HG02970 (cell line): Measurements from ENCODE around the gene EXOC3L2.
"Not testable (repeated sequence)": the region's sequence is repeated elsewhere in the genome, so short reads cannot be mapped to it uniquely, and the experiment has no call there.

Experiments
- ATAC-seq: cut with Tn5 transposase; IDR thresholded peaks from one replicate; pipeline ENCODE4 v1.9.1; 2021; ENCODE audit warnings: mild to moderate bottlenecking, moderate library complexity, moderate number of reproducible peaks; ENCODE audit not compliant: unreplicated experiment, low FRiP score

The EXOC3L2 gene

DNA sequence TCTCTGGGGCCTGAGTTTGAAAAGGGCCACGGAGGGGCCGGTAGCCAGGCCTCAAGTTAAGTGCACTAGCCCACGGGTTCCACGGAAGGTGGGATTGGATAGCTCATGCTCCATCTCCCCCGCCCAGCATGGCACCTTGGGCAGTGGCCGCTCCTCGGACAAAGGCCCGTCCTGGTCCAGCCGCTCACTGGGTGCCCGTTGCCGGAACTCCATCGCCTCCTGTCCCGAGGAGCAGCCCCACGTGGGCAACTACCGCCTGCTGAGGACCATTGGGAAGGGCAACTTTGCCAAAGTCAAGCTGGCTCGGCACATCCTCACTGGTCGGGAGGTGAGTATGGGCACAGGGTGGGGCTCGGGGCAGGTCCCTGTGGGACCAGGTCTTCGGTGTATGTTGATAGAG, 13.7 kb upstream of the EXOC3L2 start:
- no peak for ATAC-seq

DNA sequence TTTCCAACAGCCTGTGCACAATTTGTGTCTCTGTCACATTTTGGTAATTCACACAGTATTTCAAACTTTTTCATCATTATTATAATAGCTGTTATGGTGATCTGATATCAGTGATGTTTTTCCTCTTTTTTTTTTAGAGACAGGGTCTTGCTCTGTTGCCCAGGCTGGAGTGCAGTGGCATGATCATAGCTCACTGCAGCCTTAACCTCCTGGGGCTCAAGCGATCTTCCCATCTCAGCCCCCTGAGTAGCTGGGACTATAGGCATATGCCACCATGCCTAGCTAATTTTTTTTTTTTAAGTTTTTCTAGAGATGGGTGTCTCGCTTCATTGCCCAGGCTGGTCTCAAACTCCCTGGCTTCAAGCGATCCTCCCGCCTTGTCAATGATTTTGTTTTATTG, 11.6 kb upstream of the EXOC3L2 start:
- ATAC-seq, result no peak

DNA sequence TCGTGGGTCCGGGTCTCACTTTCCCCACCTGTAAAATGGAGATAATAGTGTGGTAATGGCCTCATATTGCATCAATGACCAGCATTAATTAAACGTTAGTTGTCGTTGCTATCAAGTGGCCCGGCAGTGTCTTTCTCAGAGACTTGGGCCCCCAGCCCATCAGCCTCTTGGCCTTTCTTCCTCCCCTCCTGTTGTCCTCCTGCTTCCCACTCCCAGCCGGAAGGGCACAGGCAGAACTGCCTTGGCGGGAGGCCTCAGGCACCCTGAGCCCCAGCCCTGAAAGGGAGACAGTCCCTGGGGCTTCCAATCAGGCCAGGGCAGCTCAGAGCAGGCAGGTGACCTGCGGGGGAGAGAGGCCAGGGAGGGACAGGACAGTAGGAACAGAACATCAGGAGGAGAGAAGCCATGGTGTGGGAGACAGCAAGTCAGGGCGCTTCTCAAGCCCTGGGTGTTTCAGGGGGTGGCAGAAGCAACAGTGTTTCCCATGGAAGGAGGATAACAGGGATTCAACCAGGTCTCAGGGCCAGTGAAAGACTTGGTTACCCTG, 10.5 kb upstream of the EXOC3L2 start:
- ATAC-seq, result no peak

DNA sequence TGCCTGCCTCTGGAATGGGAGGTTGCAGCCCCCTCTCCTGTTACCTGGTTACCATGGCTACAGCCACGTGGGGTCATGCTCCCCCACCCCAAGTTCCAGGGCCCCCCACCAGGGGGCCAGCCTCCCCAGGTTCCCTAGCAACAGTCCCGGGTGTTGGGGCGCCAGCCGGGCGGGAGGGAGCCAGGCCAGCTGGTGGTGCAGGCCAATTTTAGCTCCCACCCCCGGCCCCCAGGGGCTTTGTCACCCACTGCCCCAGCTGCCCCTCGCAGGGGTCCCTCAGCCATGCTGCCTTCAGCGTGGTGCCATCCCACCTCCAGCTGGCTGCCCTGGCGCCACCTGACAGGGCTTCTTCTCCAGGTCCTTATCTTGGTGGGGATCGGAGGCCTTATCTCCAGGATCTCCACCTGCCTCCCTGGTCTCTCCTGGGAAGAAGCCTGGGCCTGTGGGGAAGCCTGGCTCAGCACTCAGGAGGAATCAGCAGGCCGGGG, 8.9 kb upstream of the EXOC3L2 start:
- no peak for ATAC-seq

DNA sequence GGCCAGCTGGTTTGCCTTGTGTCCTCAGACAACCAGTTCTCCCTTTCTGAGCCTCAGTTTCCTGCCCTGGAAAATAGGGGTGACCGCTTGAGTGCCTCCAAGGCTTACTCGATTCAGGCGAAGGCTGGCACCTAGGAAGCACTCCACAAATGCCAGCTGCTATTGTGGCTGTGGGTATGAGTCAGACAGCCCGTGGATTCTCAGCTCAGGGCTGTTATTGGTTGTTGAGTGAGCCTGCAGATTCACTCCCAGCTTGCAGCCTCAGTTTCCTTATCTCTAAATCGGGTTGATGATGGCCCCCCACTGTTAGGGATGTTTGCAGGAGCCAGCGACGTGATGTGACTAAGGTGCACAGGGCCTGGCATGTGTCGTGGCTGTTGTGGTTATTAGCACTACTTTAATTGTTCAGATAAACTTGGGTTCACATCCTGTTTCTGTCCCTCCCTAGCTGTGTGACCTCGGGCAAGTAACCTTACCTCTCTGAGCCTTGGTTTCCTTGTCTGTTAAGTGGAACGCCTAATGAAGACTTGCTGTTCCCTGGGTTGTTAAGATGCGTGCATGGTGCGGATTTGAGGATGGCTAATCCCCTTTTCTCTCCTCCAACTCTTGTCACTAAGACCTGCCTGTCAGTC, 8.3 kb upstream of the EXOC3L2 start:
- ATAC-seq, result no peak

DNA sequence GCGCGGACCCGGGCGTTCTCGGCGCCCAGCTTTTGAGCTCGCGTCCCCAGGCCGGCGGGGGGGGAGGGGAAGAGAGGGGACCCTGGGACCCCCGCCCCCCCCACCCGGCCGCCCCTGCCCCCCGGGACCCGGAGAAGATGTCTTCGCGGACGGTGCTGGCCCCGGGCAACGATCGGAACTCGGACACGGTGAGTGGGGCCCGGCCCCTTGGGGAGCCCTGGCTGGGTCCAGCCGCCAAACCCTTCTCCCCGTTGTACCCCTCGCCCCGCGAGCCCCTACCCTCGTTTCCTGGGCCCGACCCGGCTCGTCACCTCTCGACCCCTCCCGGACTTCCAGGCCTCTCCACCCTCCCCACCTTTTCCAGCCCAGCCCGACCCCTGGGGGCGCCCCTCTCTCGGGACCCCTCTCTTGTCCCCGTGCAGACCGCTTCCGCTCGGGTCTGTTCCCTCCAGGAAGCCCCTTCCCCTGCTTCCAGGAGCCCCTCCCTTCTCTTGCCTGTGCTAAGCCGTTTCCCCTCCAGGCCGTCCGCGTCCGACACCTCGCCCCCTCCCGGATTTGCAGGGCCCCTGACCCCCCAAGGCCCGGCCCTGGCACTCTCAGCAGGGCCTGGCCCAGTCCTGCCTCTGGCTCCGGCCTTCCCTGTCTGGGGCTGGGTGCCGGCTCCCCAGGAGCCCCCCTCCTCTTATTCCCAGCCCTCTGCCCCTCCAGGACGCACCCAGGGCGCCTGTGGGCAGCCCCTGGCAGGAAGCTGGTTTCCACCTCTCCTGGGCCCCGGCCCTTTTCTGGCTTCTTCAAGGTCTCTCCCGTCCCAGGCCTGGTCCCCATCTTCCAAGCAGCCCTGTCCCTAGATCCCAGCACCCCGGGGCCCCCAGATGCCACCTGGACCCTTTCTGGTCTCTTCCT, 6.5 kb upstream of the EXOC3L2 start:
- ATAC-seq, result no peak

DNA sequence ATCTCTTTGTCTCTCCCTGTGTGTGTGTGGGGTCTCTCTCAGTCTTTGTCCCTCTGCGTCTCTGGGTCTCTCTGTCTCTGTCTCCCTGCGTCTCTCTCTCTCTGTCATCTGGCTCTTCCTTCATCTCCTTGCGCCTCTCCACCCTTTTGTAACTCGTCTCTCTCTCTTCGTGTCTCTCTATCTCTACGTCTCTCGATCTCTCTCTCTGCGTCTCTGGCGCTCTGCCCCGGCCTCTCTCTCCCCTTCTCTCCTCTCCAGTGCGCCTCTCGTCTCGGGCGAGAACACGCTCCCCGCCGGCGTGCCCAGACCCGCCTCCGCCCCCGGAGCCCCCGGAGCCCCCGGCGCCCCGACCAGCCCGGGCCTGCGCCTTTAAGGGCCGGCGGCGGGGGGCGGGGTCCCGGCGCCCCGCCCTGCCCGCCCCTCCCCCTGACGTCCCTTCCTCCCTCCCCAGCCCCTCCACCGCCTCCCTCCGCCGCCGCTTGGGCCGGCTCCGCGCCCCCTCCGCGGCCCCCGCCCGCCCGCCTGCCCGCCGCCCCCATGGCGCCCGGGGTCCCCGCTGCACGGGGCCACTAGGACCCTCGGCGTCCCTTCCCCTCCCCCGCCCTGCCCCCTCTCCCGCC, 5.7 kb upstream of the EXOC3L2 start, which contains the start of gene MARK4:
Gene MARK4 (plus strand): TSS at position 440 of the 620 bp plus-strand sequence. CDS start 318 bp downstream, outside the sequence.
- ATAC-seq, result no peak

DNA sequence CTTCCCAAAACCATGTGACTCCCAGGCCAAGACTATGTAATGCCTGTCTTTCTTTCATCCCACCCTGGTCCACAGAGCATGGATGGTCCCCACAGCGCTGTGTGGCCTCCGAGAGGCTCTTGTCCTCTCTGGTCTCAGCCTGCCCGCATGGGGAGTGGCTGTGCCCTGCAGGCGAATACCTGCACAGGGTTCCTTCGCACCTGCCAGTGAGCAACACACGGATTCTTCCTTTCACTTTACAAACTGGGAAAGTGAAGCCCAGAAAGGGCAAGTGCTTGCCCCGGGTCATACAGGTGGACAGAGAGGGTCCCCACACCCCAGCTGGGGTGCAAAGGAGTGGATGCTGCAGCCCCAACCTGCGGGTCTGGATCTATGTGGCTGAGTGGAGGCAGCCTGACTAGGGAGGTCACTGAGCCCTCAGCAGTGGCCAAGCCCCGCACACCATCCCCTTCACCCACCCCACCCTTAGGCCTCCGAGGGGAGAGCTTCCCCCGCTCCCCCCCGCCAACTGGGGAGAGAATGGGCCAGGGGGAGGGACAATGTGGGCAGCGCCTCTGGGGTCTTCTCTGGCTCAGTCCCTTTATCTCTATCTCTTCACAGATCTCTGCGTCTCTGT, 5.1 kb upstream of the EXOC3L2 start:
- no peak for ATAC-seq

DNA sequence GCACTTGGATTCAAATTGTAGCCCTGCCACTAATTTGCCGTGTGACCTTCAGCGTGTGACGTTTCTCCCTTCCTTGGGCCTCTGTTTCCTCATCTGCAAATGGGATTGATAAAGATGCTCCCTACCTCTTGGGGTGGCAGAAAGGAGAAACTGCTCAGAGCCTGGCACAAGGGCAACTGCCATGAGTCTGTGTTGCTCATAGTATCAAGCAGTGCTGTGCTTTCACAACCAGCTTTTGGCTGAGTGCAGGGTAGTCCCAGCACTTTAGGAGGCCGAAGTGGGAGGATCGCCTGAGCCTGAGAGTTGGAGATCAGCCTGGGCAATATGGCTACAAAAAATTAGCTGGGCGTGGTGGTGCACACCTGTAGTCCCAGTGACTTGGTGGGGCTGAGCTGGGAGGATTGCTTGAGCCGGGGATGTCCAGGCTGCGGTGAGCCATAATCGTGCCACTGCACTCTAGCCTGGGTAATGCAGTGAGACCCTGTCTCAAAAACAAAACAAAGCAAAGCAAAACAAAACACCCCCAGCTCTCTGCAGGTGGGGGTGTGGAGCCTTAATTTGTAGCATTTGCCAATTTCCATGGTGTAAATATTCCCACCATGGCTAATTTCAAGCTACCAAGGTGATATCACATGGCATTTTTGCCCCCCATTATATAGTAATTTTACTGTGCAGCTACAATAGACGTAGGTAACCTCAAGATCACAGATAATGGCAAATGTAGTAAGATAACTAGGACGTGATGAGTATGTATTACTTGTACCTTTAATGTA, 4.2 kb upstream of the EXOC3L2 start:
- no peak for ATAC-seq

DNA sequence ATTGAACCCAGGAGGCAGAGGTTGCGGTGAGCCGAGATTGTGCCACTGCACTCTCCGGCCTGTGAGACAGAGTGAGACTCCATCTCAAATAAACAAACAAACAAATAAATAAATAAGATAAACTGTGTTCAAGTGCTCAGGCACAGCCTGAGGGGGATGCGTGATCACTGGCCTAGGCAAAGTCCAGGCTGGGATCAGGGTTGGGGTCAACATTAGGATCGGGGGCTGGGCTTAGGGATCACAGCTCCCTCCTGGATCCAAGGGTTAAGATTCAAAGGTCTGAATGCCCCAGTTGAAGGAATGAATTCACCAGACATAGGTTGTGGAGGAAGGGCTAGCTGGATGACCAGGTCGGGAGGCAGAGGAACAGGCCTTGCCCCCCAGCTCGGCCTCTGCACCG, 1.9 kb upstream of the EXOC3L2 start:
- no peak for ATAC-seq

DNA sequence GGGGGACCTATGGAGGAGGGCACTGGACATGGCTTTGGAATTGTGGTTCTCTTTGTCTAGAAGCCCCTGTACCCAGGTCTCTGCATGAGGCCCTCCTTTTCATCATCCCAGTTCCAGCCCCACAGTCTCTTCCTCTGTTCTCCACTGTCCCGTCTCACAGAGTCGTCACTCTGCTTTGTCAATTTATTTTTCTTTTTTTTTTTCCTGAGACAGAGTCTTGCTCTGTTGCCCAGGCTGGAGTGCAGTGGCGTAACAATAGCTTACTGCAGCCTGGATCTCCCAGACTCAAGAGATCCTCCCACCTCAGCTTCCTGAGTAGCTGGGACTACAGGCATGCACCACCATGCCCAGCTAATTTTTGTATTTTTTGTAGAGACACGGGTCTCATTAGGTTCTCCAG, 619 bp upstream of the EXOC3L2 start:
- no peak for ATAC-seq

DNA sequence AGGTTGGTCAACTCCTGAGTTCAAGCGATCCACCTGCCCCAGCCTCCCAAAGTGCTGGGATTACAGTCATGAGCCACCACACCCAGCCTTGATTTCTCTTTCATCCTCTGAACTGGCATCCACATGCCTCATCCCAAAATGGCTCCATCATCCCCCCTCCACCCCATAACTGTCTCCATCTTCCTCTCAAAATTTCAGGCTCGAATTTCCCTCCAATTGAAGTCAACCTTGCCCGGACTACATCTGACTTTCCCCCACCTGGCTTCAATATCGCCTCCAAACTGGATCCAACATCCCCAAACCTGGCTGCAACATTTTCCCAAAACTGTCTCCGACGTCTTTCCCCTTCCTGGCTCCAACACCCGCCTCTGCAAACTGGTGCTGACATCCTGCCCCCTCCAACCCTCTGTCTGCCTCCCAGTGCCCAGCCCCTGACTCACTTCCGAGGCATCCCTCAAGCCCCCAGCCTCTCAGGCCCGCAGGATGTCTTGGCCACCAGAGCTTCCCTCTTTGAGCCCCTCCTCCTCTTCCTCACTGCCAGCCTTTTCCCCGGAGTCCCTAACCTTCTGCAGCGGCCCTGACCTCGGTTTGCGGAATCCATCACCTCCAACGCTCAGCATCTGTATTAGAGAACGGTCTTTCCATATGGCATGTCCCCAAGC, 943 bp downstream of the EXOC3L2 start:
- ATAC-seq, result no peak

DNA sequence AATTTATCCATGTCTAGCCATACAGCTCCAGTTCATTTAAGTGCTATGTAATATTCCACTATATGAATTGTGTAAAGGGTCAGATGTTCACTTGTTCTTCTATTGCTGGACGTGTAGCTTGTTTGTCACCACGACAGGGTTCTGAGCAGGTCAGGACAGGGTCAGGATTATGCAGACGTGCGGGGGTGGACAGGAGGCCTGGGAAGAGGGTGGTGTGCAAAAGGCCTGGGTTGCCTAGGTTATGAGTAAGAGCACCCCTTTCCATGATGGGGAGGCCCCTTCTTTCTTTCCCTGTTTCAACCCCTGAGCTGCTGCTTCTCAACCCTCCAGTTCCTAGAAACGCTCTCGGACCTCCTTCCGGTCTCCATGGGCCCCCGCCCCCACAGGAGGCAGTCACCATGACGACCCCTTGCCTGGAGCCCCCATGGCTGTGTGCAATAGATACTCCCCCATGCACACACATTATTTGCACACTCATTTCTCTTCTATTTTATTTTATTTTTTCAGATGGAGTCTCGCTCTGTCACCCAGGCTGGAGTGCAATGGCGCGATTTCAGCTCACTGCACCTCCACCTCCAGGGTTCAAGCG, 2.0 kb downstream of the EXOC3L2 start:
- ATAC-seq, result no peak

DNA sequence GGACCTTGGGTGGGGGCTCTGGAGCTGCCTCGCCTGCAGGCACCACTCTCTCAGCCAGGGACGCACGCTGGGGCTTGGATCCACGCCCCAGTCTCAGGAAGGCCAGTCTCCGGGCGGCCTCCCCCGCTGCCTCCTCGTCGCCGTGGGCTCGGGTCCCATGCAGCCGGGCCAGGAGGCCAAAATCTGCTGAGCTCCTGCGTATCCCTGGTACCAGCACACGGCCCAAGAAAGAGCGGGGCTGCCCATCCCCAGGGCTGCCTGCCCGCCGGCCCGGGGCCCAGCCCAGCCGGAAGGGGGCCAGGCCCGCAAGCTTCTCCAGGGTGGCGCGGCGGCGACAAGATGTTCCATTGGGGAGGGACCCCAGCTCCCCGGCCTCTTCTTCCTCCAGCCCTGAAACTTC, 6.7 kb downstream of the EXOC3L2 start:
- no peak for ATAC-seq

DNA sequence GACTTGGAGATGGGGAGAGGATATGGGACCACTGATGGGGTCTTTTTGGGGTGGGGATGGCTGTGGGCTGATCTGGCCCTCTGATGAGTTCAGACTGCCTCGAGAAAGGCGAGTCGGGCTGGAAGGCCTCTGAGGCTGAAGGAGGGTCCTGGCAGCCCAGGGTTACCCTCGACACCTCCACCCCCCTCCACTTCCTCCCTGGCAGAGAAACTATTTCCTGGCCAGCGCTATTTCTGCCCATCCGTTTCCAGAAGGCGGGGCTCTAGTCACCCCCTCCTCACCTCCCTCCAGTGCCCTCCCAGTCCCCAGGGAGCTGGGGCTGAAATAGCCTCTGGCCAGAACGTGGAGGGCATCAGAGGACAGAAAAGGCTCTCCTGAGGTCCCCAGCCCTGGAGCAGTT, 9.7 kb downstream of the EXOC3L2 start:
- no peak for ATAC-seq

DNA sequence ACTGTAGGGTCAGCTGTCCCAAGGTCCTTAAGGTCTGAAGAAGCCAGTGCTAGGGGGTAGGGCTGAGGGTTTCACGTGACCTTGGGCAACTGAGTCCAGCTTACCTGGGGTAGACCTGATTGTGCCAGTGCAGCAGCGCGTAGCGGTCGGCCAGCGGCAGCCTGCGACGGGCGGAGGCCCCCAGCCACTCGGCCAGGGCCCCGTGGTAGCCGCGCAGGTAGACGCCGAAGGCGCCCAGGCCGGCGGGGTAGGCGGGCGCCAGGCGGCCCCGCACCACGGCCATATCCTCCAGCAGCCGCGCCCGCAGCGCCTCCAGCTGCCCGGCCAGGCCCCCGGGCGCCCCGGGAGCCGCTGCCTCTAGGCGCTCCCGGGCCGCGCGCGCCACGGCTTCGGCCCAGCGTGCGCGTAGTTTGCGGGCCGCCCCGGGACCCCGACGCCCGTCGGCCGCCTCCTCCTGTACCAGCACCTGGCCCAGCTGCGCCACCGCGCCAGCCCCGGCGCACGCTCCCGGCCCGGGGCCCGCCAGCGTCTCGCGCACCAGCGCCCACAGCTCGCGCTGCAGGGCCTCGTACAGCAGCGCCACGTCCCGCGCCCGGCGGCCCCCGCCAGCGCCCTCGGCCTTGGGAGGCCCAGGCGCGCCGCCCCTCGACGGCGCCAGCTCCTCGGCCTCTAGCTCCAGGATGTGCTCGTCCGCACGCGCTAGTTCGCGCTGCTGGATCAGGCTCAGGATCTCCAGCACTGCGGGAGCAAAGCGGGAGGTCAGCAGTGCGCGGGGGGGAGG, 10.9 kb downstream of the EXOC3L2 start:
- ATAC-seq, result no peak

DNA sequence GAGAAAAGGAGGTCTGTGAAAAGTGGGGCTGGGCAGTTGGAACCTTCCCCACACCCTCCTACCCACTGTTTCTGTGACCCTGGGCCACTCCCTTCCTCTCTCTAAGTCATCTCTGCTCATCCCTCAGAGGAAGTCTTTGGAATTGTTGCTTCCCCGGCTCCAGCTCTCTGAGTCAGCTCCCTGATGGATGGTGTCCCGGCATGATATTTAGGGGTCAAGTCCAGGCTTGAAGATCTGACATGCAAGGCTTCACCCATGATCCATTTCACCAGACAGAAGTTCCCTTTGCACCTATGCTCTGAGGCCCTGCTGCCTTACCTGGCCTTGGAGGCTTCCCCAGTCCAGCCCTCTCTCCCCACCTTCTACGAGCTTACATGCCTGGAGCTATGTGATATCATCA, 13.3 kb downstream of the EXOC3L2 start:
- ATAC-seq, result no peak

DNA sequence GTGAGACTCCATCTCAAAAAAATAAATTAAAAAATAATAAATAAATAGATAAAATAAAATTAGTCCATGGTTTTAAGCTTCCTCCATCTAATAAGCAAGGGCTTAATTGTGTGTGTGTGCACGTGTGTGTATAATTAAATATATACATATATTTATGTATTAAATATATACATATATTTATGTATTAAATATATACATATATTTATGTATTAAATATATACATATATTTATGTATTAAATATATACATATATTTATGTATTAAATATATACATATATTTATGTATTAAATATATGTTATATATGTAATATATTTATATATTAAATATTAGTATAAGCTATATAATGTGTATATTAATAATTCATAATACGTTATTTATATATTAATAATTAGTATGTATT, 16.2 kb downstream of the EXOC3L2 start:
- not testable (repeated sequence) for ATAC-seq
